SK-N-SH treated with all-trans-retinoic acid at 6 μM for 48 hours (cell line): ENCODE results near the gene CLMN.

Experiments
- ATAC-seq: fragments of 200-7000 bp; cut with Tn5 transposase; 3 replicates; pipeline ENCODE4 v1.9.1; 2020; ENCODE audit warnings: mild to moderate bottlenecking, moderate library complexity
- ARNTL ChIP-seq: fragments of 450-650 bp; formaldehyde crosslinking; IDR thresholded peaks from 2 replicates; pipeline ENCODE4 v1.5.0; 2020; ENCODE audit warnings: low read depth, mild to moderate bottlenecking, moderate library complexity, borderline replicate concordance
- BACH2 ChIP-seq: fragments of 250-450 bp; sonication (Bioruptor Pico); IDR thresholded peaks from 2 replicates; pipeline ENCODE4 v1.9.0; 2021; ENCODE audit warnings: mild to moderate bottlenecking, borderline replicate concordance
- CSDC2 ChIP-seq: fragments of 250-450 bp; sonication (Bioruptor Pico); IDR thresholded peaks from 2 replicates; pipeline ENCODE4 v1.5.0; 2020; ENCODE audit warnings: mild to moderate bottlenecking, moderate library complexity
- ESRRG ChIP-seq: fragments of 250-450 bp; sonication (Bioruptor Pico); IDR thresholded peaks from 2 replicates; pipeline ENCODE4 v1.6.1; 2021; ENCODE audit warnings: mild to moderate bottlenecking
- GLIS3 ChIP-seq: fragments of 250-450 bp; sonication (Bioruptor Pico); IDR thresholded peaks from 2 replicates; pipeline ENCODE4 v1.5.0; 2020; ENCODE audit warnings: mild to moderate bottlenecking, moderate library complexity
- ISL1 ChIP-seq: fragments of 250-450 bp; sonication (Bioruptor Pico); IDR thresholded peaks from 2 replicates; pipeline ENCODE4 v2.1.2; 2022; ENCODE audit warnings: mild to moderate bottlenecking, moderate library complexity
- OSR1 ChIP-seq: fragments of 250-450 bp; sonication (Bioruptor Pico); IDR thresholded peaks from 2 replicates; pipeline ENCODE4 v1.8.0; 2022; ENCODE audit warnings: moderate library complexity, mild to moderate bottlenecking, inconsistent platforms
- RARB ChIP-seq: fragments of 250-450 bp; sonication (Bioruptor Pico); IDR thresholded peaks from 2 replicates; pipeline ENCODE4 v1.8.0; 2021; ENCODE audit warnings: mild to moderate bottlenecking, moderate library complexity
- TOX ChIP-seq: fragments of 250-450 bp; sonication (Bioruptor Pico); IDR thresholded peaks from 2 replicates; pipeline ENCODE4 v1.8.0; 2021; ENCODE audit warnings: mild to moderate bottlenecking, moderate library complexity, borderline replicate concordance
- ZC3H10 ChIP-seq: fragments of 250-450 bp; sonication (Bioruptor Pico); IDR thresholded peaks from 2 replicates; pipeline ENCODE4 v1.5.1; 2021; ENCODE audit warnings: mild to moderate bottlenecking, moderate library complexity
- ZFP3 ChIP-seq: fragments of 250-450 bp; sonication (Bioruptor Pico); IDR thresholded peaks from 2 replicates; pipeline ENCODE4 v1.5.0; 2020; ENCODE audit warnings: mild to moderate bottlenecking, moderate library complexity
- ZFP30 ChIP-seq: fragments of 450-650 bp; formaldehyde crosslinking; IDR thresholded peaks from 2 replicates; pipeline ENCODE4 v1.5.0; 2022; ENCODE audit warnings: mild to moderate bottlenecking, moderate library complexity
- ZNF565 ChIP-seq: fragments of 450-650 bp; formaldehyde crosslinking; conservative IDR thresholded peaks from 2 replicates; pipeline ENCODE4 v1.5.0; 2020; ENCODE audit warnings: low read depth, mild to moderate bottlenecking, moderate library complexity
- ZNF70 ChIP-seq: fragments of 450-650 bp; formaldehyde crosslinking; IDR thresholded peaks from 2 replicates; pipeline ENCODE4 v1.5.0; 2020; ENCODE audit warnings: mild to moderate bottlenecking, moderate library complexity
- ZNF8 ChIP-seq: fragments of 450-650 bp; formaldehyde crosslinking; IDR thresholded peaks from 2 replicates; pipeline ENCODE4 v1.5.0; 2020; ENCODE audit warnings: mild to moderate bottlenecking, moderate library complexity
- TF ChIP-seq, protein P1 (sequence below): fragments of 250-450 bp; sonication (Bioruptor Pico); IDR thresholded peaks from 2 replicates; pipeline ENCODE4 v1.8.0; 2021; ENCODE audit warnings: low read depth, mild to moderate bottlenecking, moderate library complexity, borderline replicate concordance
- TF ChIP-seq, protein P2 (sequence below): fragments of 250-450 bp; sonication (Bioruptor Pico); IDR thresholded peaks from 2 replicates; pipeline ENCODE4 v1.5.1; 2021; ENCODE audit warnings: mild to moderate bottlenecking, moderate library complexity
- TF ChIP-seq, protein P3 (sequence below): fragments of 250-450 bp; sonication (Bioruptor Pico); IDR thresholded peaks from 2 replicates; pipeline ENCODE4 v1.5.1; 2020; ENCODE audit warnings: low read depth, mild to moderate bottlenecking, moderate library complexity
- TF ChIP-seq, protein P4 (sequence below): fragments of 250-450 bp; sonication (Bioruptor Pico); IDR thresholded peaks from 2 replicates; pipeline ENCODE4 v1.8.0; 2020; ENCODE audit warnings: mild to moderate bottlenecking, moderate library complexity, borderline replicate concordance
- TF ChIP-seq, protein P5 (sequence below): fragments of 250-450 bp; sonication (Bioruptor Pico); IDR thresholded peaks from 2 replicates; pipeline ENCODE4 v1.5.0; 2020; ENCODE audit warnings: mild to moderate bottlenecking, moderate library complexity

The CLMN gene

DNA sequence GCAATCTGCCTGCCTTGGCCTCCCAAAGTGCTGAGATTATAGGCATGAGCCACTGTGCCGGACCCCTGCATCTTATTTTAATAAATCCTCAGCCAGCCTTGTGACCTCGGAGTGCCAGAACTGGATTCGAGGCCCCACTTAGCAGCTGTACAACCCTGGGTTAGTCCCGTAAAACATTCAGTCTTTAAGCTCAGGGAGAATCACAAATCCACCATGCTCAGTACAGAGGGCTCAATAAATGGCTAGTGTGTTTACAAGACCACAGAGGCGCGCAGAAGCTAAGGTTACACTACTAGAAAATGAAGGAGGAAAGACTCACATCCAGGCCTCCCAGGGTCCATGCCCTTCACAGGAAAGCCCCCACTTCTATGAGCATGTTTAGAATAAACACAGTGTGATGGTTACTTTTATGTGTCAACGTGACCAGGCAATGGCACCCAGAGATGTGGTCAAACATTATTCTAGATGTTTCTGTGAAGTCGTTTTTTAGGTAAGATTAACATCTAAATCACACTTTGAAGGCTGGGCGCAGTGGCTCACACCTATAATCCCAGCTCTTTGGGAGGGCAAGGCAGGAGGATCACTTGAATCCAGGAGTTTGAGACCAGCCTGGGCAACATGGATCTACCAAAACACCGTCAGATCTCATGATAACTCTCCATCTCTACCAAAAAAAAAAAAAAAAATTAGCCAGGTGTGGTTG, 55.3 kb downstream of the CLMN start (continued):
- TF ChIP-seq, protein P1, sequence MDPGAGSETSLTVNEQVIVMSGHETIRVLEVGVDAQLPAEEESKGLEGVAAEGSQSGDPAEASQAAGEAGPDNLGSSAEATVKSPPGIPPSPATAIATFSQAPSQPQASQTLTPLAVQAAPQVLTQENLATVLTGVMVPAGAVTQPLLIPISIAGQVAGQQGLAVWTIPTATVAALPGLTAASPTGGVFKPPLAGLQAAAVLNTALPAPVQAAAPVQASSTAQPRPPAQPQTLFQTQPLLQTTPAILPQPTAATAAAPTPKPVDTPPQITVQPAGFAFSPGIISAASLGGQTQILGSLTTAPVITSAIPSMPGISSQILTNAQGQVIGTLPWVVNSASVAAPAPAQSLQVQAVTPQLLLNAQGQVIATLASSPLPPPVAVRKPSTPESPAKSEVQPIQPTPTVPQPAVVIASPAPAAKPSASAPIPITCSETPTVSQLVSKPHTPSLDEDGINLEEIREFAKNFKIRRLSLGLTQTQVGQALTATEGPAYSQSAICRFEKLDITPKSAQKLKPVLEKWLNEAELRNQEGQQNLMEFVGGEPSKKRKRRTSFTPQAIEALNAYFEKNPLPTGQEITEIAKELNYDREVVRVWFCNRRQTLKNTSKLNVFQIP: no peak
- TF ChIP-seq ARNTL (CRISPR knock-in tag) (no peak), TOX (no peak)
- TF ChIP-seq, protein P2, sequence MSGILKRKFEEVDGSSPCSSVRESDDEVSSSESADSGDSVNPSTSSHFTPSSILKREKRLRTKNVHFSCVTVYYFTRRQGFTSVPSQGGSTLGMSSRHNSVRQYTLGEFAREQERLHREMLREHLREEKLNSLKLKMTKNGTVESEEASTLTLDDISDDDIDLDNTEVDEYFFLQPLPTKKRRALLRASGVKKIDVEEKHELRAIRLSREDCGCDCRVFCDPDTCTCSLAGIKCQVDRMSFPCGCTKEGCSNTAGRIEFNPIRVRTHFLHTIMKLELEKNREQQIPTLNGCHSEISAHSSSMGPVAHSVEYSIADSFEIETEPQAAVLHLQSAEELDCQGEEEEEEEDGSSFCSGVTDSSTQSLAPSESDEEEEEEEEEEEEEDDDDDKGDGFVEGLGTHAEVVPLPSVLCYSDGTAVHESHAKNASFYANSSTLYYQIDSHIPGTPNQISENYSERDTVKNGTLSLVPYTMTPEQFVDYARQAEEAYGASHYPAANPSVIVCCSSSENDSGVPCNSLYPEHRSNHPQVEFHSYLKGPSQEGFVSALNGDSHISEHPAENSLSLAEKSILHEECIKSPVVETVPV (CRISPR knock-in tag): no peak

DNA sequence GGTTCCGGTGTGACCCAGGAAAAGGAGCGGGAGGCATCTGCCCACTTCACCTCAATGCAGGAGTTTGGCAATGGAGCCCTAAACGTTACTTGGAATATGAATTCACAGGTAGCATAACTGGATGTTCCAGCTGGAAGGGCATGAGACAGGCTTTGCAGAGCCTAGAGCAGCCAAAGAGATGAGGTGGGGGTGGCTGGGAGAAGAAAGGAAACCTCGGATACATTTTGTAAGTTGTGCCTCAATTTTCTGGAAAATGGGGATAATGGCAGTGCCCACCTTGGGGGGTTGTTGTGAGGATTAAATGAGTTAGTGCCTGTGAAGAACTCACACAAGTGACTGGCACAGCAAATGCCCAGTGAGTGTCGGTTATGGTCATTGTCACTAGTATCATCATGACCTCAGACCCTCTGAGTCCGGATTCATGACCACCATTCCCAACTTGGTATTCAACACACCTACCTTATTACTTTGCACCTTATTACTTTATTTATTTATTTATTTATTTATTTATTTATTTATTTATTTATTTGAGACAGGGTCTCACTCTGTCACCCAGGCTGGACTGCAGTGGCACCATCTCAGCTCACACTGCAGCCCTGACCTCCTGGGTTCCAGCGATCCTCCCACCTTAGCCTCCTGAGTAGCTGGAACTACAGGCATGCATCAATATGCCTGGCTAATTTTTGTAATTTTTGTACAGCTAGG, 56.0 kb downstream of the CLMN start:
- ATAC-seq: no peak

DNA sequence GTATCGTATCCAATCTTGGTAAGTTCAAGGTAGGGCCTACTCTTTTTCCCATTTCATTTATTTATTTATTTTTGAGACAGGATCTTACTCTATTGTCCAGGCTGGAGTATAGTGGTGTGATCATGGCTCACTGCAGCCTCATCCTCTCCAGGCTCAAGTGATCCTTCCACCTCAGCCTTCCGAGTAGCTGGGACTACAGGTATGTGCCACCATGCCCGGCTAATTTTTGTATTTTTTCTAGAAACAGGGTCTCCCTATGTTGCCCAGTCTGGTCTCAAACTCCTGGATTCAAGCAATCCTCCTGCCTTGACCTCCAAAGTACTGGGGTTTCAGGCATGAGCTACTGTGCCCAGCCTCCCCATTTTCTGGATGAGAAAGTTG, 57.2 kb downstream of the CLMN start:
- ATAC-seq: no peak
- TF ChIP-seq OSR1 (no peak), ZFP3 (CRISPR knock-in tag) (no peak), ZNF70 (CRISPR knock-in tag) (no peak), ZNF565 (CRISPR knock-in tag) (no peak), RARB (CRISPR knock-in tag) (no peak), ZC3H10 (no peak), CSDC2 (CRISPR knock-in tag) (no peak)
- TF ChIP-seq, protein P3, sequence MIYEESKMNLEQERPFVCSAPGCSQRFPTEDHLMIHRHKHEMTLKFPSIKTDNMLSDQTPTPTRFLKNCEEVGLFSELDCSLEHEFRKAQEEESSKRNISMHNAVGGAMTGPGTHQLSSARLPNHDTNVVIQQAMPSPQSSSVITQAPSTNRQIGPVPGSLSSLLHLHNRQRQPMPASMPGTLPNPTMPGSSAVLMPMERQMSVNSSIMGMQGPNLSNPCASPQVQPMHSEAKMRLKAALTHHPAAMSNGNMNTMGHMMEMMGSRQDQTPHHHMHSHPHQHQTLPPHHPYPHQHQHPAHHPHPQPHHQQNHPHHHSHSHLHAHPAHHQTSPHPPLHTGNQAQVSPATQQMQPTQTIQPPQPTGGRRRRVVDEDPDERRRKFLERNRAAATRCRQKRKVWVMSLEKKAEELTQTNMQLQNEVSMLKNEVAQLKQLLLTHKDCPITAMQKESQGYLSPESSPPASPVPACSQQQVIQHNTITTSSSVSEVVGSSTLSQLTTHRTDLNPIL (CRISPR knock-in tag): no peak
- TF ChIP-seq, protein P4, sequence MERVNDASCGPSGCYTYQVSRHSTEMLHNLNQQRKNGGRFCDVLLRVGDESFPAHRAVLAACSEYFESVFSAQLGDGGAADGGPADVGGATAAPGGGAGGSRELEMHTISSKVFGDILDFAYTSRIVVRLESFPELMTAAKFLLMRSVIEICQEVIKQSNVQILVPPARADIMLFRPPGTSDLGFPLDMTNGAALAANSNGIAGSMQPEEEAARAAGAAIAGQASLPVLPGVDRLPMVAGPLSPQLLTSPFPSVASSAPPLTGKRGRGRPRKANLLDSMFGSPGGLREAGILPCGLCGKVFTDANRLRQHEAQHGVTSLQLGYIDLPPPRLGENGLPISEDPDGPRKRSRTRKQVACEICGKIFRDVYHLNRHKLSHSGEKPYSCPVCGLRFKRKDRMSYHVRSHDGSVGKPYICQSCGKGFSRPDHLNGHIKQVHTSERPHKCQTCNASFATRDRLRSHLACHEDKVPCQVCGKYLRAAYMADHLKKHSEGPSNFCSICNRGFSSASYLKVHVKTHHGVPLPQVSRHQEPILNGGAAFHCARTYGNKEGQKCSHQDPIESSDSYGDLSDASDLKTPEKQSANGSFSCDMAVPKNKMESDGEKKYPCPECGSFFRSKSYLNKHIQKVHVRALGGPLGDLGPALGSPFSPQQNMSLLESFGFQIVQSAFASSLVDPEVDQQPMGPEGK (CRISPR knock-in tag): no peak

More for the DNA sequence above, 56.0 kb downstream of the CLMN start:
- TF ChIP-seq ZNF8 (CRISPR knock-in tag): no peak
- TF ChIP-seq ZFP30: no peak
- TF ChIP-seq, protein P4 (CRISPR knock-in tag): no peak
- no peak for TF ChIP-seq OSR1
- TF ChIP-seq BACH2 (CRISPR knock-in tag): no peak
- TF ChIP-seq ESRRG: no peak
- no peak for TF ChIP-seq ARNTL (CRISPR knock-in tag)
- TF ChIP-seq ISL1 (CRISPR knock-in tag): no peak
- TF ChIP-seq, protein P1: no peak
- TF ChIP-seq, protein P5, sequence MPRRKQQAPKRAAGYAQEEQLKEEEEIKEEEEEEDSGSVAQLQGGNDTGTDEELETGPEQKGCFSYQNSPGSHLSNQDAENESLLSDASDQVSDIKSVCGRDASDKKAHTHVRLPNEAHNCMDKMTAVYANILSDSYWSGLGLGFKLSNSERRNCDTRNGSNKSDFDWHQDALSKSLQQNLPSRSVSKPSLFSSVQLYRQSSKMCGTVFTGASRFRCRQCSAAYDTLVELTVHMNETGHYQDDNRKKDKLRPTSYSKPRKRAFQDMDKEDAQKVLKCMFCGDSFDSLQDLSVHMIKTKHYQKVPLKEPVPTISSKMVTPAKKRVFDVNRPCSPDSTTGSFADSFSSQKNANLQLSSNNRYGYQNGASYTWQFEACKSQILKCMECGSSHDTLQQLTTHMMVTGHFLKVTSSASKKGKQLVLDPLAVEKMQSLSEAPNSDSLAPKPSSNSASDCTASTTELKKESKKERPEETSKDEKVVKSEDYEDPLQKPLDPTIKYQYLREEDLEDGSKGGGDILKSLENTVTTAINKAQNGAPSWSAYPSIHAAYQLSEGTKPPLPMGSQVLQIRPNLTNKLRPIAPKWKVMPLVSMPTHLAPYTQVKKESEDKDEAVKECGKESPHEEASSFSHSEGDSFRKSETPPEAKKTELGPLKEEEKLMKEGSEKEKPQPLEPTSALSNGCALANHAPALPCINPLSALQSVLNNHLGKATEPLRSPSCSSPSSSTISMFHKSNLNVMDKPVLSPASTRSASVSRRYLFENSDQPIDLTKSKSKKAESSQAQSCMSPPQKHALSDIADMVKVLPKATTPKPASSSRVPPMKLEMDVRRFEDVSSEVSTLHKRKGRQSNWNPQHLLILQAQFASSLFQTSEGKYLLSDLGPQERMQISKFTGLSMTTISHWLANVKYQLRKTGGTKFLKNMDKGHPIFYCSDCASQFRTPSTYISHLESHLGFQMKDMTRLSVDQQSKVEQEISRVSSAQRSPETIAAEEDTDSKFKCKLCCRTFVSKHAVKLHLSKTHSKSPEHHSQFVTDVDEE (CRISPR knock-in tag): no peak
- TF ChIP-seq GLIS3: no peak
- TF ChIP-seq, protein P2 (CRISPR knock-in tag): no peak
- TF ChIP-seq, all 23 proteins: peak for 0
